LNCaP clone FGC (cell line): ENCODE data around the gene CD274.
A peak's percentile ranks its signal among the peaks of the same experiment; 100 is the strongest.

ENCODE experiments used
- DNase-seq: peaks from one replicate; pipeline ENCODE4 v3.0.0-alpha.2; 2011; ENCODE audit warnings: low read depth
- H3K4me3 ChIP-seq: 2 replicates; pipeline ENCODE4 v1.5.1; 2011; ENCODE audit warnings: mild to moderate bottlenecking, low read depth, low read length, control low read depth
- CTCF ChIP-seq: IDR thresholded peaks from 2 replicates; pipeline ENCODE4 v1.5.1; 2012; ENCODE audit warnings: mild to moderate bottlenecking; ENCODE audit not compliant: control insufficient read depth, insufficient read depth; ENCODE audit errors: extremely low read depth

CD274 gene

GRCh38 chr9:5450359-5451091, at the start of gene CD274:
CD274 (plus strand) TSS chr9:5450542; CDS start chr9:5456114, 5,572 bp downstream.
- peak; percentile 85 for DNase-seq
- peak; percentile 84 for TF ChIP-seq CTCF
- H3K4me3 ChIP-seq = peak within 1 kb of the TSS; percentile 55

GRCh38 chr9:5402217-5402616, 48.1 kb upstream of the CD274 start:
- no peak for TF ChIP-seq CTCF
- no peak for DNase-seq
- no peak overlapping the region for H3K4me3 ChIP-seq

- H3K4me3 ChIP-seq = no peak overlapping the region
- no peak for DNase-seq
- TF ChIP-seq CTCF = no peak
Observed at GRCh38 chr9:5408596-5408995, 41.7 kb upstream of the CD274 start.

- no peak overlapping the region for H3K4me3 ChIP-seq
- TF ChIP-seq CTCF = no peak
- DNase-seq = no peak
Observed at GRCh38 chr9:5416953-5417352, 33.4 kb upstream of the CD274 start.

GRCh38 chr9:5418481-5418880, 31.9 kb upstream of the CD274 start:
- TF ChIP-seq CTCF = no peak
- DNase-seq = no peak
- no peak overlapping the region for H3K4me3 ChIP-seq

- no peak for TF ChIP-seq CTCF
- no peak for DNase-seq
- H3K4me3 ChIP-seq = no peak overlapping the region
Observed at GRCh38 chr9:5419987-5420386, 30.4 kb upstream of the CD274 start.

- no peak for DNase-seq
- H3K4me3 ChIP-seq = no peak overlapping the region
- no peak for TF ChIP-seq CTCF
Observed at GRCh38 chr9:5421163-5421562, 29.2 kb upstream of the CD274 start.
